Astrocyte of the spinal cord (primary cell): ENCODE measurements around the gene CCDC57.

Source experiments
- DNase-seq: peaks from one replicate; pipeline ENCODE4 v3.0.0; 2011; ENCODE audit warnings: low read depth, low spot score
- H3K4me3 ChIP-seq: 2 replicates; pipeline ENCODE4 v1.5.1; 2011; ENCODE audit warnings: low read depth, mild to moderate bottlenecking, low read length, moderate library complexity
- in situ Hi-C: cut with HindIII; loops from 2 replicates; pipeline ENCODE4 v1.10.0; 2017; ENCODE audit warnings: low sequenced_read_pairs
- TF ChIP-seq, protein P1 (sequence below): IDR thresholded peaks from 2 replicates; pipeline ENCODE4 v1.5.1; 2012; ENCODE audit warnings: low read depth, mild to moderate bottlenecking, low read length, inconsistent platforms

The CCDC57 gene

DNA sequence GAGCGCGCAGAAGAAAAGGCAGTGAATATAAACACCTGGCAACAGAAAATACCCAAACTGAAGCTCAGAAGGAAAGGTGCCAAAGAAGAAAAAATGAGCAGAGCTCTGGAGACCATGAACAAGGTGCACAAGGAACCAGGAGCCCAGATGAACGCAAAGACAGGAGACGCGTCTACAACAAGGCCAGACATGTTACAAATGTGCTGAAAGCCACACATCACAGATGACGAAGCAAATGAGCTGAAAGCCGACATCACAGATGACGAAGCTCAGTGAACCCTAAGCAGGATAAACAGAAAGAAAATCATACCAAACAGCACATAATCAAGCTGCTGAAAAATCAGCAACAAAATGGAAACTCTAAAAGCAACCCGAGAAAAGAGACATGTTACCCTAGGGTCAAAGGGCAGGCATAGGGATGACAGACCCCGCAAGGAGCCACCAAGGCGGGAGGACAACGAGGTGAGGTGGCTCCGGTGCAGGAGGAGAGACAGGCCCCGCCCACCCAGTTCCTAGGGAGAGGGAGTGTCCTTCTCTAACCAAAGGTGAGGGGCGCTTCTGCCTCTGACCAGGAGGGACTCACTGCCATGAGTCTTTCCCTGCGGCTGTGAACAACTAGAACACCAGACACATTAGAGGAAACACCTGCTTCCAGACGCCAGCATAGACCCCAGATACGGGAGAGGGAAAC is 39.1 kb downstream of the CCDC57 start:
- in situ Hi-C loops, result no loop called here
- H3K4me3 ChIP-seq, result no peak overlapping the region
- TF ChIP-seq, protein P1, sequence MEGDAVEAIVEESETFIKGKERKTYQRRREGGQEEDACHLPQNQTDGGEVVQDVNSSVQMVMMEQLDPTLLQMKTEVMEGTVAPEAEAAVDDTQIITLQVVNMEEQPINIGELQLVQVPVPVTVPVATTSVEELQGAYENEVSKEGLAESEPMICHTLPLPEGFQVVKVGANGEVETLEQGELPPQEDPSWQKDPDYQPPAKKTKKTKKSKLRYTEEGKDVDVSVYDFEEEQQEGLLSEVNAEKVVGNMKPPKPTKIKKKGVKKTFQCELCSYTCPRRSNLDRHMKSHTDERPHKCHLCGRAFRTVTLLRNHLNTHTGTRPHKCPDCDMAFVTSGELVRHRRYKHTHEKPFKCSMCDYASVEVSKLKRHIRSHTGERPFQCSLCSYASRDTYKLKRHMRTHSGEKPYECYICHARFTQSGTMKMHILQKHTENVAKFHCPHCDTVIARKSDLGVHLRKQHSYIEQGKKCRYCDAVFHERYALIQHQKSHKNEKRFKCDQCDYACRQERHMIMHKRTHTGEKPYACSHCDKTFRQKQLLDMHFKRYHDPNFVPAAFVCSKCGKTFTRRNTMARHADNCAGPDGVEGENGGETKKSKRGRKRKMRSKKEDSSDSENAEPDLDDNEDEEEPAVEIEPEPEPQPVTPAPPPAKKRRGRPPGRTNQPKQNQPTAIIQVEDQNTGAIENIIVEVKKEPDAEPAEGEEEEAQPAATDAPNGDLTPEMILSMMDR, result no peak
- DNase-seq, result no peak

DNA sequence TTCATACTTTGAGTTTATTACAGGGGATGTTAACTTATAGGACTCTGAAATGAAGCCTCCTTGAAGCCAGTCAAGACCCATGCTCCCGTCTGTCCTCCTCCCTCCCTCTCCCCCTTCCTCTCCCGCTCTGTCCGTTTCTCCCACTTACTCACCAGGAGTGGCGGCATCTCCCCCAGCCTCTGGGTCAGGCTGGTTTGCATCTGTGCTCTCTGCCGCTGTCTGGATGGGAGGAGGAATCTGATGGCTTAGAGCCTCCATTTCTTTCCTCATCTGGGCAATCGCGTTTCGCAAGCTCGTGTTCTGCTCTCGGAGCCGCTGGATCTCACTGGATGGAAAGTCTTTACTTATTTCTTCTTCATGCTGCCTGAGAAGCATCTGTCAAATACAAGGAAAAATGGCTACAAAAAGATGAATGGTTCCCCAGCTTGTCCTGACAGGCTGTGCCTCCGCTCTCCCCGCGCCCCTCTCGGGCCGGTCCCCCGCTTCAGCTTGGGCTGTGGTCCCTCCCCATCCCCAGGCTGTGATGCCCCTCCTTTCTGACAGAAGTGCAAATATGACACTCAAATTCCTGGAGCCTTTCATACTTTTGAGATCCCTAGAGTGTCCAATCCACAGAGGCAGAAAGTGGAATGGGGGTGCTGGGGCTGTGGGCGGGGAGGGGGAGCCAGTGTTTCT is 40.0 kb downstream of the CCDC57 start:
- in situ Hi-C loops, result no loop called here
- H3K4me3 ChIP-seq, result no peak overlapping the region
- no peak for DNase-seq
- TF ChIP-seq, protein P1, result no peak

DNA sequence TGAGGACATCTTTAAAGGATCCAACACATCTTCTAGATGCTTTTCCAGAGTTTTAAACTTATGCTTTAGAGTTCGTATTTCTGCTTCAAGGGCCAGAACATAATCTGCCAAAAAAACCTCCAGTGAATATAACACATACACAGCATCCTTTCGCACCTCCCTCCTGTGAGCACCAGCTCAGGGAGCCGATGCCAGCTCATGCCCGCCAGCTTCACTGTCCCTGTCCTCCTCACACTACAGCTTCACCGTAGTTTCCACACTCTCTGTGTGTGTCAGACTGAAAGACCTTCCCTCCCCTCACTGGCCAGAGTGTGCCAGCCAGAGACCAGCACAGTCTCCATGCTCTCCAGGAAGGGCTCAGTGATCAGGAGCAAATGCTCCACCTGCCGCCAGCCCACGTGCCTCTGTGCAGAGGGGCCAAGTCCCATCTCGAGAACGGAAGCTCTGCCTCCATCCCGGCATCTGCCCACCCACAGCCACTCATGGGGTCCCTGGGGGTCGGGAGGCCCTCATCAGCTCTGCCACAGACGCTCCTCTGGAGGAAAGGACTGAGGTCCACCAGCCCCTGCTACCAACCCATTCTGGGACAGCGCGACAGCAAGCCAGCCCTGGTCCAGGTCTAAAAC is 40.8 kb downstream of the CCDC57 start:
- in situ Hi-C loops, result no loop called here
- H3K4me3 ChIP-seq, result no peak overlapping the region
- no peak for DNase-seq
- TF ChIP-seq, protein P1, result no peak

DNA sequence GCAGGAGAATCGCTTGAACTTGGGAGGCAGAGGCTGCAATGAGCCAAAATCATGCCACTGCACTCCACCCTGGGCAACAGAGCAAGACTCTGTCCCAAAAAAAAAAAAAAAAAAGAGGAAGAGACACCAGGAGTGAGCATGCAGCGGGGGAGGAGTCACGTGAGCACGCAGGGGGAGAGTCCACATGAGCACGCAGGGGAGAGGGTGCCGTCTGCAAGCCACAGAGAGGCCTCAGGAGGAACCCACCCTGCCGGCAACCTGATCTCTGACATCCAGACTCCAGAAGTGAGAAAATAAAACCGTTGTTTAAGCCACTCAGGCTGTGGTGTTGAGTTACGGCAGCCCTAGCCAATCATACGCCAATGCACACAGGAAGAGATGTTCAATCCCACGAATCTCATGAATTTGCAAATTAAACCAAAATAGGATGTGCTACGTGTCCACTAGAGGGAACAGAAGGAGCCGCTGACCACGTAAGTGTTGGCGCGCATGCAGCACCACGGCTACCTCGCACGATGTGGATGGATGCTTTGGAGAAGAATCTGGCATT is 42.2 kb downstream of the CCDC57 start:
- in situ Hi-C loops, result no loop called here
- no peak overlapping the region for H3K4me3 ChIP-seq
- DNase-seq, result no peak

GRCh38 chr17:82168568-82168967 is 44.1 kb downstream of the CCDC57 start:
- no peak for DNase-seq
- in situ Hi-C loops, result no loop called here
- TF ChIP-seq, protein P1, result no peak
- H3K4me3 ChIP-seq, result no peak overlapping the region

More for the DNA sequence above, 42.2 kb downstream of the CCDC57 start:
- TF ChIP-seq, protein P1, result no peak

DNA sequence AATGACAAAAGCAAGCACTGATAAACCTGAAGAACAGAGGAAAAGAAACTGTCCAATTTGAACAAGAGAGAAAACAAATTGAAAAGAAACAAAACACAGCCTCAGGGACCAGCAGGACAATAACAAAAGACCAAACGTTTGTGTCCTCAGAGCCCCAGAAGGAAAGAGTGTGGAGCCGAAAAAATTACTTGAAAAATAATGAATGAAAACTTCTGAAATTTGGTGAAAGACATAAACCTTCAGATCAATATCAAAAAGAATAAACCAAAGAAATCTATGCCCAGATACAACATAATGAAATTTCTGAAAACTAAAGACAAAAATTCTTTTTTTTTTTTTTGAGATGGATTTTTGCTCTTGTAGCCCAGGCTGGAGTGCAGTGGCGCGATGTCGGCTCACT is 45.6 kb downstream of the CCDC57 start:
- no peak for DNase-seq
- TF ChIP-seq, protein P1, result no peak
- in situ Hi-C loops, result no loop called here
- no peak overlapping the region for H3K4me3 ChIP-seq
